ENCODE measurements around the gene RASGRP1.

The RASGRP1 gene

DNA sequence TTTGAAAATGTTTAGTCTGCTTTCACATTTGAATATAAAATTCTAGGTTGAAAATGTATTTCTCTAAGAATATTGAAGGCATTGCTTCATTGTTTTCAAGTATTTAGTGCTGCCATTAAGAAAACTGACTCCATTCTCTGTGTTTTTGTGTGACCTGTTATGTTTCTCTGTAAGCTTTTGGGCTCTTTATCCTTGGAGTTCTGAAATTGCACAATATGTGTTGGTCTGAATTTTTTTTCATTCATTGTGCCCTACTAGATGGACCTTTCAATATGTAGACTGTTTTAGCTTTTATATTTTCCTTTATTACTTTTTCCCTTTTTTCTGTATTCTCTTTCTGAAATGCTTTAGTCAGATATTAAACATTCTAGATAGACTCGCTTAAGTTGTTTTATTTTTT, 88.5 kb downstream of the RASGRP1 start:
- peaks cover 27% of the 10 kb centered on the region for H3K36me3 ChIP-seq
- H3K4me1 ChIP-seq (ENCODE audit: control insufficient read depth in 1 of 2, insufficient read depth in 1 of 2, low read depth in 1 of 2, low read length in 1 of 2), result no peaks in the 10 kb centered on the region

GRCh38 chr15:38475361-38475760, 89.3 kb downstream of the RASGRP1 start:
- H3K4me3 ChIP-seq (ENCODE audit: low read depth in 1 of 2, low read length in 1 of 2), result no peak overlapping the region
- no peaks in the 10 kb centered on the region for H3K4me1 ChIP-seq (ENCODE audit: control insufficient read depth in 1 of 2, insufficient read depth in 1 of 2, low read depth in 1 of 2, low read length in 1 of 2)
- no peaks in the 10 kb centered on the region for H3K9me3 ChIP-seq
- TF ChIP-seq CTCF (IDR thresholded peaks at IDR 0.05), result no peak
- H3K27me3 ChIP-seq, result no peaks in the 10 kb centered on the region
- H3K36me3 ChIP-seq, result peaks cover 27% of the 10 kb centered on the region
- H3K27ac ChIP-seq, result no peak overlapping the region

More for the DNA sequence above, 88.5 kb downstream of the RASGRP1 start:
- no peak overlapping the region for H3K27ac ChIP-seq
- no peak for TF ChIP-seq CTCF (IDR thresholded peaks at IDR 0.05)
- H3K4me3 ChIP-seq (ENCODE audit: low read depth in 1 of 2, low read length in 1 of 2), result no peak overlapping the region
- H3K9me3 ChIP-seq, result no peaks in the 10 kb centered on the region
- H3K27me3 ChIP-seq, result no peaks in the 10 kb centered on the region

DNA sequence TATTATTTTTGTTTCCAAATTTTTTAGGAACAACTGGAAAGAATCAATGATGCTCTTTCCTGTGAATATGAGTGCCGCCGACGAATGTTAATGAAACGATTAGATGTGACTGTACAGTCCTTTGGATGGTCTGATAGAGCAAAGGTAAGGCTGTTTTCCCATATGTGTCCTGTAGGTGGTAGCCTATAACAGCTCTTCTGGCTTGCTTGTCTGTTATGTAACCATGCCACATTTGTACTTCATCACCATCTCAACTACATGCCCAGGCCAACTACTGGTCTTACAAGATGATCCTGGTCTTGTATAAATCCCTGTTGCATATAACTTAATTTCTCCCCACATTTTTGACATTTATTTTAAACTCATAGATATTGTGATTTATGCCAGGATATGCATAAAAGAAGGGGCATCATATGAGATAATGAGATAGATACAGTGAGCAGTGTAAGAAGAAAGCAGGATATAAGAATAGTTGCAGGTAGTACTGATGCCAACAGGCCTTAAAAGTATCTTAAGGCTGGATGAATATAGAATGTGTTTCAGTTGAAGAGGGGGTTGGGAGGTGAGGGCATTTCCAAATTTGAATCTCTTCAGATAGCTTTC, 90.4 kb downstream of the RASGRP1 start:
- H3K27me3 ChIP-seq, result no peaks in the 10 kb centered on the region
- H3K36me3 ChIP-seq, result peaks cover 27% of the 10 kb centered on the region
- no peak overlapping the region for H3K4me3 ChIP-seq (ENCODE audit: low read depth in 1 of 2, low read length in 1 of 2)
- H3K4me1 ChIP-seq (ENCODE audit: control insufficient read depth in 1 of 2, insufficient read depth in 1 of 2, low read depth in 1 of 2, low read length in 1 of 2), result no peaks in the 10 kb centered on the region
- no peak overlapping the region for H3K27ac ChIP-seq
- no peak for TF ChIP-seq CTCF (IDR thresholded peaks at IDR 0.05)
- H3K9me3 ChIP-seq, result no peaks in the 10 kb centered on the region

- Histone ChIP-seq H3K9me3 (no peaks in the 10 kb centered on the region), H3K4me3 (ENCODE audit: low read depth in 1 of 2, low read length in 1 of 2) (no peak overlapping the region), H3K27me3 (no peaks in the 10 kb centered on the region), H3K36me3 (peaks cover 23% of the 10 kb centered on the region), H3K27ac (no peak overlapping the region), H3K4me1 (ENCODE audit: control insufficient read depth in 1 of 2, insufficient read depth in 1 of 2, low read depth in 1 of 2, low read length in 1 of 2) (no peaks in the 10 kb centered on the region)
- no peak for TF ChIP-seq CTCF (IDR thresholded peaks at IDR 0.05)
Measured at GRCh38 chr15:38471974-38472373, 92.6 kb downstream of the RASGRP1 start.

DNA sequence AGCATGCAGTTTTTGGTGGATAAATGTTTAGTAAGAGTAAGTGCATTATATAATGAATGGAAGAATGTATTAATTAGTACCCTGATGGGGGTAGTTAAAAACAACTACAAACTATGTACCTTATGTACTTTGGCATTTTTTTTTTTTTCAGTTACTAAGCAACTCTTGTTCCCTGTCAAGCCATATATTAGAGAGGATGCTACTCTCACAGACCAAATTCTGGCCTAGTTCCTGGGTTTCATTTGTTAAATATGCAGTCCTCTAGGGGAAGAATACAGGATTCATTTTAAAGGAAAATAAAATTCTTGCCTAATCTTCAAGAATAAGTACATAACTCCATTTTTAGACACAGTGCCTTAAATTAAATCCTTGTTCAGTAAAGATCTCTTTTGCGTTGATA, 93.8 kb downstream of the RASGRP1 start:
- Histone ChIP-seq H3K27me3 (no peaks in the 10 kb centered on the region), H3K27ac (no peak overlapping the region), H3K4me1 (ENCODE audit: control insufficient read depth in 1 of 2, insufficient read depth in 1 of 2, low read depth in 1 of 2, low read length in 1 of 2) (peaks cover 0 to 5% of the 10 kb centered on the region in 2 experiments), H3K9me3 (no peaks in the 10 kb centered on the region), H3K36me3 (peaks cover 20% of the 10 kb centered on the region), H3K4me3 (ENCODE audit: low read depth in 1 of 2, low read length in 1 of 2) (no peak overlapping the region)
- TF ChIP-seq CTCF (IDR thresholded peaks at IDR 0.05), result no peak

Data from neutrophil (primary cell).